ENCODE measurements around the gene EPB41. TPM values are rescaled to one million over a fixed set of nuclear protein-coding genes. Genes with fewer than 3 reads are reported as not detected.

The EPB41 gene
- total and polyA plus RNA-seq, 9 of the 15 experiments (the other 6 are each of a cell fraction or from before 2014, with no cell fraction given): 3.7 to 213 (median 141) TPM

GRCh38 chr1:29159773-29160172, 245.4 kb downstream of the EPB41 start:
- H3K36me3 ChIP-seq (ENCODE audit: control insufficient read depth, insufficient read depth, low read length): peaks cover 92% of the 10 kb centered on the region
- POLR2A ChIA-PET: interaction anchor here (3.7 to 14.0 kb wide), 2 partner anchors 11 to 20 kb away, joined by 38 to 129 read pairs; partner anchors contain the start of gene SRSF4

GRCh38 chr1:29162025-29162424, 247.7 kb downstream of the EPB41 start:
- intact Hi-C loops (cut with micrococcal nuclease) (no loop called here), in situ Hi-C loops (cut with MboI) (no loop called here)
- Histone ChIP-seq H3K9me1 (ENCODE audit: control insufficient read depth, insufficient read depth, low read length) (no peaks in the 10 kb centered on the region), H3K4me3 (no peak overlapping the region), H3K4me1 (replicated peaks in 1 of 2; ENCODE audit: control insufficient read depth in 2 of 2, insufficient read depth in 2 of 2, low read length in 2 of 2) (peaks cover 15 to 19% of the 10 kb centered on the region in 2 experiments), H2AFZ (ENCODE audit: low read depth, low read length) (no peak overlapping the region), H3K79me2 (ENCODE audit: control insufficient read depth, insufficient read depth, low read length) (peaks cover 79% of the 10 kb centered on the region), H3K9me3 (replicated peaks; ENCODE audit: control insufficient read depth, insufficient read depth, low read depth, low read length) (no peaks in the 10 kb centered on the region; the same call in 1 of the 2 replicates), H4K20me1 (replicated peaks; ENCODE audit: control insufficient read depth, insufficient read depth, low read length) (peaks cover 7% of the 10 kb centered on the region), H3K9ac (ENCODE audit: insufficient read depth in 1 of 2, low read depth in 2 of 2, low read length in 2 of 2) (no peak overlapping the region), H3K4me2 (ENCODE audit: insufficient read depth, low read length) (no peak overlapping the region), H3K36me3 (ENCODE audit: control insufficient read depth, insufficient read depth, low read length) (peaks cover 97% of the 10 kb centered on the region), H3K27me3 (ENCODE audit: control insufficient read depth in 2 of 2, insufficient read depth in 2 of 2, low read length in 2 of 2) (no peaks in the 10 kb centered on the region), H3K27ac (ENCODE audit: extremely low read depth, low read depth, low read length) (peak overlapping the region; percentile 27; the same call in 1 of the 3 replicates)
- BruUV-seq (replicated peaks): no TSS peak
- ATAC-seq (no peak), DNase-seq (ENCODE audit: extremely low read depth in 1 of 4, low spot score in 3 of 4) (no peak), FAIRE-seq (no peak)
- ChIA-PET CTCF (ENCODE audit: low intra/inter-chr PET ratio) (no interaction called here), POLR2A (interaction anchor here (0.8 to 14.0 kb wide), 3 partner anchors 9 to 35 kb away, joined by 3 to 129 read pairs (median 38); partner anchors contain the start of gene SRSF4)
- WGBS (ENCODE audit: insufficient coverage, low coverage, missing lambda C conversion rate): 78% methylated on average over 4 of the region's 4 CpGs
- no peak for TF ChIP-seq NBN (IDR thresholded peaks at IDR 0.05; ENCODE audit: low read depth)
- no peak for TF ChIP-seq TGIF2 (CRISPR knock-in tag; IDR thresholded peaks at IDR 0.05)
- TF ChIP-seq ELK3 (CRISPR knock-in tag; IDR thresholded peaks at IDR 0.05): no peak
- TF ChIP-seq SPI1 (IDR thresholded peaks at IDR 0.05; ENCODE audit: borderline replicate concordance, low read depth, low read length): peak; percentile 46; the same call in 1 of the 2 replicates

More at GRCh38 chr1:29159773-29160172, 245.4 kb downstream of the EPB41 start:
- H3K4me3 ChIP-seq: no peak overlapping the region
- no peak overlapping the region for H3K4me2 ChIP-seq (ENCODE audit: insufficient read depth, low read length)
- CTCF ChIA-PET (ENCODE audit: low intra/inter-chr PET ratio): interaction anchor here (0.7 kb wide), 1 partner anchor 17 kb away, joined by 3 read pairs; no protein-coding TSS in a partner anchor
- no TSS peak for BruUV-seq (replicated peaks)
- H2AFZ ChIP-seq (ENCODE audit: low read depth, low read length): no peak overlapping the region
- no peaks in the 10 kb centered on the region for H3K27me3 ChIP-seq (ENCODE audit: control insufficient read depth in 2 of 2, insufficient read depth in 2 of 2, low read length in 2 of 2)
- H3K9ac ChIP-seq (ENCODE audit: insufficient read depth in 1 of 2, low read depth in 2 of 2, low read length in 2 of 2): no peak overlapping the region
- TF ChIP-seq SPI1 (IDR thresholded peaks at IDR 0.05; ENCODE audit: borderline replicate concordance, low read depth, low read length) (peak; percentile 48; the same call in 1 of the 2 replicates), BRD9 (IDR thresholded peaks at IDR 0.05; ENCODE audit: low read depth, partially characterized antibody) (no peak)
- no peak overlapping the region for H3K27ac ChIP-seq (ENCODE audit: extremely low read depth, low read depth, low read length)
- no peaks in the 10 kb centered on the region for H3K9me1 ChIP-seq (ENCODE audit: control insufficient read depth, insufficient read depth, low read length)
- H3K79me2 ChIP-seq (ENCODE audit: control insufficient read depth, insufficient read depth, low read length): peaks cover 76% of the 10 kb centered on the region
- WGBS (ENCODE audit: insufficient coverage, low coverage, missing lambda C conversion rate): 90% methylated on average over 3 of the region's 3 CpGs
- peaks cover 30 to 36% of the 10 kb centered on the region in 2 experiments for H3K4me1 ChIP-seq (replicated peaks in 1 of 2; ENCODE audit: control insufficient read depth in 2 of 2, insufficient read depth in 2 of 2, low read length in 2 of 2)
- DNase-seq (ENCODE audit: extremely low read depth in 1 of 4, low spot score in 3 of 4) (no peak), FAIRE-seq (no peak), ATAC-seq (no peak)
- no peaks in the 10 kb centered on the region; the same call in 1 of the 2 replicates for H3K9me3 ChIP-seq (replicated peaks; ENCODE audit: control insufficient read depth, insufficient read depth, low read depth, low read length)
- peaks cover 3% of the 10 kb centered on the region; the same call in 1 of the 2 replicates for H4K20me1 ChIP-seq (replicated peaks; ENCODE audit: control insufficient read depth, insufficient read depth, low read length)
- intact Hi-C loops (cut with micrococcal nuclease) (no loop called here), in situ Hi-C loops (cut with MboI) (no loop called here)
